GM21360 (cell line): ENCODE data around the gene GLRA1.

Experiments used
- ATAC-seq: cut with Tn5 transposase; IDR thresholded peaks from one replicate; pipeline ENCODE4 v1.9.1; 2021; ENCODE audit warnings: mild to moderate bottlenecking, moderate library complexity; ENCODE audit not compliant: unreplicated experiment

The GLRA1 gene

GRCh38 chr5:151924564-151925301, at the start of gene GLRA1:
TSS of gene GLRA1 (minus strand) at chr5:151924851. CDS start at chr5:151924549, 302 bp downstream.
- no peak for ATAC-seq

- no peak for ATAC-seq
These were observed 46.2 kb upstream of the GLRA1 start for GRCh38 chr5:151970885-151971284.

- no peak for ATAC-seq
These were observed 43.2 kb upstream of the GLRA1 start for GRCh38 chr5:151967865-151968264.

GRCh38 chr5:151966046-151966445, 41.4 kb upstream of the GLRA1 start:
- no peak for ATAC-seq

- ATAC-seq: no peak
These were observed 39.8 kb upstream of the GLRA1 start for GRCh38 chr5:151964471-151964870.

- no peak for ATAC-seq
These were observed 36.9 kb upstream of the GLRA1 start for GRCh38 chr5:151961557-151961956.

GRCh38 chr5:151958111-151958510, 33.5 kb upstream of the GLRA1 start:
- ATAC-seq: no peak

- ATAC-seq: no peak
These were observed 32.1 kb upstream of the GLRA1 start for GRCh38 chr5:151956725-151957124.

GRCh38 chr5:151954255-151954654, 29.6 kb upstream of the GLRA1 start:
- no peak for ATAC-seq

GRCh38 chr5:151953833-151954232, 29.2 kb upstream of the GLRA1 start:
- no peak for ATAC-seq

- ATAC-seq: no peak
These were observed 27.6 kb upstream of the GLRA1 start for GRCh38 chr5:151952238-151952637.

GRCh38 chr5:151950706-151951105, 26.1 kb upstream of the GLRA1 start:
- no peak for ATAC-seq

GRCh38 chr5:151949701-151950308, 25.2 kb upstream of the GLRA1 start:
- ATAC-seq: no peak

GRCh38 chr5:151949113-151949512, 24.5 kb upstream of the GLRA1 start:
- no peak for ATAC-seq

GRCh38 chr5:151947931-151948608, 23.4 kb upstream of the GLRA1 start:
- no peak for ATAC-seq

- no peak for ATAC-seq
These were observed 13.2 kb upstream of the GLRA1 start for GRCh38 chr5:151937851-151938250.

GRCh38 chr5:151935135-151935695, 10.6 kb upstream of the GLRA1 start:
- ATAC-seq: no peak

- no peak for ATAC-seq
These were observed 6.6 kb upstream of the GLRA1 start for GRCh38 chr5:151931260-151931659.

GRCh38 chr5:151926188-151926587, 1.5 kb upstream of the GLRA1 start:
- no peak for ATAC-seq

GRCh38 chr5:151925340-151925739, 689 bp upstream of the GLRA1 start:
- no peak for ATAC-seq

GRCh38 chr5:151923866-151924476, 680 bp downstream of the GLRA1 start:
- no peak for ATAC-seq
